ENCODE measurements around the gene SYT15.
"Not testable (repeated sequence)": the region's sequence is repeated elsewhere in the genome, so short reads cannot be mapped to it uniquely, and the experiment has no call there.

The SYT15 gene

DNA sequence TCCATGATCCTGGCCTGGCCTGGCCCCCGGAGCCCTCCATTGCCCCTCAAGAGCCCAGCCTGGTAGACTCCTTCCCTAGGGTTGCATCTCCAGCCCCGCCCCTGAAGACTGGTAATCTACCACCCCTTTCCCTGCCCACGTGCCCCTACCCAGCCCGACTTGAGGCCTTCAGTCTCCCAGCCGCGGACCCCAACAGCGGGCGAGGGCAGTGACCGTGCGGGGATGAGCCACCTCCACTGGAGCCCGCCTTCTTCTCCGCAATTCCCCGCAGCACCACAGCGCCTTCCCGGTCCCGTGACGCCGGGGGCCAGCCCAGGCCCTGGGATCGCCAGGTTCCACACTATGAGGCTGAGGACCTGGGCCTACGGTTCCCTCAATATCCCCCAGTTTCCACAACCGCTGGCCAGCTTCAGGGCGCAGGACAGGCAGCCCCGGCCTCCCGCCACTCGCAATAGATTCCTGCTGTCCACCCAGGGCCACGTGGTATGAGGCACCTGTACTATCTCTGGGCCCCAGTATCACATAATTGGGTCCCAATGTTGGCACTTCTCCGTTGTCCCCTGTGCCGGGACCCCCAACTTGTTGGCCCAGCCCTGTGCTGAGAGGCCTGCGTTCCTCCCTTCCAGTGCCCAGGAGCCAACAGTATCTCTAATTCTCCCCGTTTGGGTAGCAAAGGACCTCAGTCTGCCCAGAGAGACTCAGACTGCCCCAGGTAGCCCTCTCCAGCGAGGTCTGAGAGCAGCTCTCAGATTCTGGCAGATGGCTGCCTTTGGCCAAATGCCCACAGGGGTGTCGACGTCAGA is 21.4 kb upstream of the SYT15 start:
- peak; percentile 5 for DNase-seq

DNA sequence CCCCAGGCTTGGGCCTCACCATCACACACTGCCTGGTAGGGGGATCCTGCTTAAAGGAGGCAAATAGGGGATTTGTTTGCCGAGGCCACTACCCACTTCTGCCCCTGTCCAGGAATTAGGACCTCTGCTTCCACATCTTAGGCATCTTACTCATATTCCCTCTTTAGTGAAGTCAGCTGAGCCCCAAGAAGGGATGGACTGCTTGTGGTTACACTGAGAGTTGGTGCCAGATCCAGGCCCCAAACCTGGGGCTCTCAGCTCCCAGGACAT is 20.9 kb upstream of the SYT15 start:
- peak; percentile 3 for DNase-seq

DNA sequence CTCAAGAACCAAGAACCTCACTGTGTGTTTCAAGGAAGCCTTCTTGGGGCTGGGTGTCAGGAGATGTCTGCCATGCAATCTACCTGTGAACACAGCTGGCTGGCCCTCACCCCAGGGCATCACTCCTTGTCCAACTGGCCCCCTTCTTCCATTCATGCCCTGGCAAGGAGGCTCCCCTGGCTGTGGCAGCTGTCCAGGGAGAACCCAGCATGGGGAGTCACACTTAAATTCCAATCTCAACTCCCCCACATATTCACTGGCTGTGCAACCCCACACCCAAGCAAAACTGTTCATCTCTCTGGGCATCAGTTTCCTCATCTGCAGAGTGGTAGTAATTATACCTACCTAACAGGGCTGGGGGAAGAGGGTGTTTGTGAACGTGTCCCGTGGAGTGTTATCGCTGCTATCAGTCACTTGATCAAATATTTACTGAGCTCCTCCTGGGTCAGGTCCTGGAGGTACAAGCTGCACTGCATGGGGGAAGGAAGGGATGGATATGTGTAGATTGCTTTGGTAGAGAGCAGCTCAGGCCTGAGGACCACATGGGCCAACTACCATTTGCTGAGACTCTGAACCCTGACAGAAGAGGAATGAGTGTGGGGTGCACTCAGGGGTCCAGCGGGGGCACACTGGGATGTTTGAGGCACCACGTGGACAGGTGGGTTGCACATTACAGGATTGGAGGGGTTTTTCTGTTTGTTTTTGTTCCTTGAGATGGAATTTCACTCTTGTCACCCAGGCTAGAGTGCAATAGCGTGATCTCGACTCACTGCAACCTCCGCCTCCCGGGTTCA is 20.3 kb upstream of the SYT15 start:
- peak; percentile 5 for DNase-seq

DNA sequence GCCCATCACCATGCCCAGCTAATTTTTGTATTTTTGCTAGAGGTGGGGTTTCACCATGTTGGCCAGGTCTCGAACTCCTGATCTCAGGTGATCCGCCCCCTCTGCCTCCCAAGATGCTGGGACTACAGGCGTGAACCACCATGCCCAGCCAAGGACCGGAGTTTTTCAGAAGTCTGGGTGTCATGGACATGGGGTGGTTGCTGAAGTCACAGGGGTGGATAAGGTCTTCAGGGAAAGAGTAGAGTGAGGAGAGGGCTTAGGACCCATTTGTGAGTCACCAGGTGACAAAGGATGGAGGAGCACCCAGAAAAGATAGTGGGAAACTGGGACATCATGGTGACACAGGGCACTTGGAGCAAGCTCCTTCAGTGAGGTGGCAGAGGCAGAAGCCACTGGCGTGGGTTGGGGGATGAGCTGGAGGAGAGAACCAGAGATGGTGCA is 19.7 kb upstream of the SYT15 start:
- peak; percentile 2 for DNase-seq

DNA sequence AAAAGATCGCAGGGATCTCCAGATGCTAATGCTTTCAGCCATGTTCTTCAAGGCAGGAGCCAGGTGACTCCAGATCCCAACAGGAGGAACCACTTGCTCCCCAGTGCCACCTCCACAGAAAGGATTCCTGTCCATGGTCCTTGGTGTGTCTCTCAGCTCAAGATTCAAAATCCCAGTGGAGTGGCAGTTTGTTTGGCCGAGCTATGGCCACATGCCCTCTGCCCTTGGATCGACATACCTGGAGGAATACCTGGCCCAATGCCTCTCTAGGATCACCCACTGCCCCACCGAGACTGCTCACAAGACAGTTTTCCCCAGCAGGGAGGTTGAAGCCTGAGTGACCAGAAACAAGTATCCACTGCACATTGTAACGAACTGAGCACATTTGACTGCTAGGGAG is 18.5 kb upstream of the SYT15 start:
- DNase-seq: peak; percentile 3

DNA sequence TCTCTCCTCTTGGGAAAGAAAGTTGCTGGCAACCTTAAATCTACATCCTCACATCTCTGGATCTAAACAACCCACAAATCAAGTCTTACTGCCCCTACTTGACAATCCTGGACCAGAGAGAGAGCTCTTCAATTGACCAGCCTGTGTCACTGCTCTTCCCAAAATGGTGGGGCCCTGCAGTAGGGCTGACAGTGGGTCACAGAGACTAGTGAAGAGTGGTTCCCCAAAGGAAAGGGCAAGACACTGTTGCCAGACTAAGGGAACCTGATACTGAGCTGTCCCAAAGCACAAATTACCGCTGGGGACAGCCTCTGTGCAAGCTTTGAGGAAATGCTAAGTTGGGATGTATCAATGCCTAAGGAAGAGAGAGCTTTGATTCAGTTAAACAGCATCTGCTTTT is 18.0 kb upstream of the SYT15 start:
- DNase-seq: peak; percentile 3

DNA sequence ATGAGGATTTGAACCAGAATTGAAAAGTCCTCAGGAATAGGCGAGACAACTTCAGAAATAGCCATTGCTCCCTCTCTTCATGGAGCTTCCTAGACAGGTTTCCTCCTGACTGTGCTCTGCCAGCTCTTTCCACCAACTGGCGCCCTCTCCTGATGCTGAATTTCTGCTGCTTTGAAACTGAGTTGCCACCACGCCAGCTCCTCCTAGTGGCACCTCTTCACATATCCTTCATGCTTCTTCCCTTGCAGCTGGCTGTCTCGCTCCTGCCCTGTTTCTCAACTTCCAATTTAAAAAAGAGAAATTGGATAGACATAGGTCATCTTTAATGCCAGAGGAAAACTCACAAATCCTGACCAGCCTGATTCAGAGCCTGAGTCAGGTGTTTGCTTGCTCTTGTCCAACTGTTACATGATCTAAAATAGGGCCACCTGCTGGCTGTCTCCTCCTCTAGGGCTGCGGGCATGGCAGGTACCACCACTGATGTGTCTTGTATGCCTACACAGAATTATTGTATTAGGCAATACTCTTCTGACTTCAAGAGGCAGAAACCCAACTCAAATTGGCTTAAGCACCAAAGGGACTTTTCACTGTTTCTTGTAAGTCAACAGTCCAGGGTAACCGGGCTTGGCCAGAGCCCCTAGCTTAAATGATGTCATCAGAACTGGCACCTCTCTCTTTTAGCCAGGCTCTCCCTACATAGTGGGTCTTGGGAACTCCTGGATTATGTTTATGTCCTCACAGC is 13.2 kb upstream of the SYT15 start:
- DNase-seq: peak; percentile 53

DNA sequence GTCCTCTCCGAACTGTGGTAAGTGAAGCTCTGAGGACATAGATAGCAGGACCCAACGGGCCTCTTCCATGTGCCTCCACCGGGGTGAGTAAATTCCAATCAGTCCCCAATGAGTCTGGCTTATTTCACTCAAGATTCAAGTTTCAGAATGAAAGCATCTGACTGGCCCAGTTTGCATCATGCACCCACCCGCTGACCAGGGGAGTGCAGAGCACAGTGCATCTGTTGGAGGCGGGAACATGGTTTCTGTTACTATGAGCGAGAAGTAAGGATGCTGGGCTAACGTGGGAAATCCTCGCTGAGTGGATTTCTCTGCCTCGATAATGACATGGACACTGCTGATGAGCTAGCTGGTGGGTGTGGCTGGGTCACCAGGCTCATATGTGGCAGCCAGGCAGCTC is 11.8 kb upstream of the SYT15 start:
- not testable (repeated sequence) for DNase-seq

DNA sequence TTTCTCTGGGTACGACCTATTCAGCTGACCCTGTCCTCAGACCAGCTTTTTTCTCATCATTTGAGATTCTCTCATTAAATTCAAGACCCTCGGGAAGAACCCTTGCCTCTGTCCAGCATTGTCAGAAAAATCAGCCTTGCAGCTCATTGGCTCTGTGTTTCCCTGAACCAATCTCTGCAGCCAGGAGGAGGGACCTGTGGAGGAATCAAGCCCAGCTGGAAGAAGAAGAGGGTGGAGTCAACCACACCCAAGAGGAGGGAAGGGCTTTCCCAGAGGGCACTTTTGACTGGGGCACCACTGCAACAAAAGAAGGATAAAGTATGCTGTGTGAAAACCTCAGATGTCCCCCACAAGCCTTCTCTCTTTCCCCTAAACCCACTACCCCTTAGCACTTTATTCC is 8.3 kb upstream of the SYT15 start:
- not testable (repeated sequence) for DNase-seq

DNA sequence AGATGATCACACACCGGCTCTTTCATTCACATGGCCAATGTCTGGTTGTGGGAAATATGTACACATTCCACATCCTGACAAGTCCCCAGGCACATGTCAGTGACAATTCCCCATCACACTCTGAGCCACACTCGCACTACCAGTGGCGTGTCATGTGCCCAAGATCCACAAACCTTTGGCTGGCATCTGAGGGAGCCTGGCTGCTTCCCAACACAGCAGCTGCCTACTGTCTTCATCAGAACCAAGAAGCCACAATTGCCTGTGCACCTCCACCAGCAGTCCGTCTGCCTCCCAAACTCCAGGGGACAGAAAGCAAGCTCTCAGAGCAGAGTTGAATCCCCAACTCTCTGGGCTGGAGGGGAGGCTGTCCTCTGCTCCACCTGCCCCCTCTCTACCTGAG is 6.2 kb upstream of the SYT15 start:
- not testable (repeated sequence) for DNase-seq

DNA sequence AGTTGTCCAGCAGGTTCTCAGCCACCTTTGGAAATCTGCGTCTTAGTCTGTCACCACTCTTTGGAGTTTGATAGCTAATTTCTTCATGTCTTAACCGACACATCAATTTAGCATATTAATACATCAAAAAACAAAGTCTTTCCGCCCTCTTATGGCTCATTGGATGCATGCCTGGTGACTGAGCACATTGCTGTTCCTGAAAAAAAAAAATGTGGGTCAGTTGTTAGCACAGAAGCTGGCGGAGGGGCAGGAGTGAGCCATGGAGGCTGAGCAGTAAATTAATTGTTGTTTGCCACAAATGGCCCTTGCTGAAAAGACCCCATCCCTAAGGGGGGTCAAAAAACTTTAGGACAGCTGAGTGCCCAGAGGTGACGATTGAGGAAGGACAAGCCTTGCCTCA is 5.6 kb upstream of the SYT15 start:
- not testable (repeated sequence) for DNase-seq

DNA sequence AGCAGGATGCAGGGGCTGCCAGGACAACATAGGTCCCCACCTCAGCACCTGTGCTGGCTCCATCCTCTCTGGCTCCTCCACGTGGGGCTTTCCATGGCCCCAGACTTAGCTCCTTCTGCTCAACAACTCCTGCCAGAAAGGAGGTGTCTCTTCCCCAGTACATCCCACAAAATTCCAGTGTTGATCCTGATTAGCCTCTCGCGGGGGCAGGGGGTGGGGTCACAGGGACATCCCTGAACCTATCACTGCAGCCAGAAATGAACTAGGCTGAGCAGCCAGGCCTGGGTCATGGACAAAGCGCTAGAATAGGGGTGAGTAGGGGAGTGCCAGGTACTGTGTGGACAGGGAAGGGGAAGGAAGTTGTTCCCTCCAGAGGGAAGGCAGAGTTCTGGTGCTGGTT is 5.0 kb upstream of the SYT15 start:
- DNase-seq: not testable (repeated sequence)

DNA sequence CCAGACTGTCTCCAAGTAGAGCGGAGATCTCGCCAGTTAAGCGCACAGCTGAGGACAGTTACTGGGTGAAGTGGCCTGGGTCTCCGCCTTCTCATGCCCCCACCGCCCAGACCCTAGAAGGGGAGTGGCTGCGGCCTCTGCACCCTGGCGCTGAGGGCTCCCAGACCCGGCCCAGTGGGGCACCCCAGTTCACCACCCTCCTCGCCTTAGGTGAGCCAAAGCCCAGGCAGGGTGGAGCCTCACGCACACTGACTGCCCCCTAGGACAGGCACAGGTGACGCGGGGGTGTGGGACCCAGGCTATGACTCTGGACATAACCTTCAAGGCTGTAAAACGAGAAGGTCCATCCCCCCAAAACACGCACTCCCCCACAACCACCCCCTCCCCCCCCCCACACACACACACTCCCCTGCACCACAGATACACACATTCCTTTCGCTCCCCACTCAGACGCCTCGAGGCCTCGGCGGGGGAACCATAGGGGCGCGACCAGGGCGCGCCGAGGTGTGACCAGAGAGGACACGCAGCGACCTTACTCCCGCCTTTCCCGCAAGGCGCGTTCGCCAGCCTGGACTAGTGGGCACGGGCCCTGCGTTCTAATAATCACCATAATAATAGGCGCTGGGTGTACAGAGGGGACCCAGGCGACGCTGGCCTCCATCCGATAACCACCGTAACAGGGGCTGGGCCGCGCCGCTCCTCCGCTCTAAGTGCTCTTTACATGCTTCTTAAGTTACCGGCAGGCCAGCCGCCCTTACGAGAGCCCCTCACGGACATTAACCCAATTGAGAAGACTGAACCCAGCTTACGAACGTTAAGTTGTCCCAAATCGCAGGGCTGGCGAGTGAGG is 1.1 kb upstream of the SYT15 start:
- not testable (repeated sequence) for DNase-seq

DNA sequence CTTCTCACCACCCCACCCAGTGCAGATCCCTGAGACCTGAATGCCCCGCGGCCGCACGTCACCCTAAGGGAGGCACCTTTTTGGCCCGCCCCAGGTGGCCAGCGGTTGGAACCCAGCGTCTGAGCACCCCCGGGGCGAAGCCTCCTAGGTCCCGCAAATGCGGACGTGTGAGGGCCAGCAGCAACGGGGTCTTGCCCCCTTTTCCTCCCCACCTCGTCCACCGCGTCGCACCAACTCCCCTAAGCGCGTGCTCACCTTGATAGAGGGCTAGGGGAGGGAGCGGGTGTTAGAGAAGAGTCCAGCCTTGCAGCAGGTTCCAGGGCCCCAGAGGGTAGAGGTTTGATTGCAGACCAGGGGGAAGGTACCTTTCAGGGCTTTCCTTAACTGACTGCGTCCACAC is 450 bp downstream of the SYT15 start:
- not testable (repeated sequence) for DNase-seq

DNA sequence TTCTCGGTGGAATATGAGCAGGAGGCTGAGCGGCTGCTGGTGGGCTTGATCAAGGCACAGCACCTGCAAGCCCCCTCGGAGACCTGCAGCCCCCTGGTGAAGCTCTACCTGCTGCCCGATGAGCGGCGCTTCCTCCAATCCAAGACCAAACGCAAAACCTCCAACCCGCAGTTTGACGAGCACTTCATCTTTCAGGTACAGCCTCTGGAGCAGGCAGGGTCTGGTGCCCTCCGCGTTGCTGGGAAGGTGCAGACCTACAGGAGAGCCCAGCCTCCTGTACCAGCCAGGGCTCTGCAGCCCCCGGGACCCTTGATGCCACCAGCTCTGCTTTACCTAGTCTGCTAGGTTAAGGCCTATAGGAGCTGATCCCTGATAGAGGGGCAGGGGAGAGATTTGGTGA is 3.1 kb downstream of the SYT15 start:
- DNase-seq: not testable (repeated sequence)

DNA sequence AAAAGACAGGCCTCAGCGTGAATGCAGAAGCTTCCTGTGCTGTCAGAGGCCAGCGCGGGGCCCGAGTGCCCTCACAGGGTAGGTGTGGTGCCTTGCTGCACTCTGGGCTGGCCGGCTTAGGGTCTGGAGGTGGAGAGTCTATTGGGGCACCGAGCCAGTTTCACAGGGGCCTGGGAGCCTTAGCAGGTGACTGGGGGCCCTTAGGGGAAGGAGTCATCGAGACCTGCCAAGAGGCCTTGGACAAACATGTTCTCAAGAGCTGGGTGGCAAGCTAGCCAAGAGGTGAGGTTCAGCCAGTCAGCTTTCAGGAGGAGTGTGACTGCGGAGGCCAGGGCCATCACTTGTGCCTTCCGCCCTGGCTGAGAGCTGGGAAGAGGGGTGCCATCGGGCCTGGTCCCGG is 3.6 kb downstream of the SYT15 start:
- DNase-seq: not testable (repeated sequence)

DNA sequence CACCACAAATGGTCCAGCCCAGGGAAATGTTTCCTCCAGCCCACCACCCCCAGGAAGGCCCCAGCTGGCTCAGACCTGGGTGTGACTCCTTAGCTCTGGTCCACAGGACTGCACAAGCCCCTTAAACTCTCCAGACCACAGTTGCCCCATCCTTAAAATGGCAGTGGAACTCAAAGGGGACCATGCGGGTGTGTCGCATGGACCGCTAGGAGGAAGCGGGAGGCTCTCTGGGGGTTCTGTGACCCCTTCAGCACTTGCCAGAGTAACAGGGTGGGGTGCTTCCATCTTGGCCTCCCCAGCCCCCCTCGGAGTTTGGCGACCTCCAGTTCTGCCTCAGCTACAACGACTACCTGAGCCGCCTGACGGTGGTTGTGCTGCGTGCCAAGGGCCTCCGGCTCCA is 5.3 kb downstream of the SYT15 start:
- not testable (repeated sequence) for DNase-seq

DNA sequence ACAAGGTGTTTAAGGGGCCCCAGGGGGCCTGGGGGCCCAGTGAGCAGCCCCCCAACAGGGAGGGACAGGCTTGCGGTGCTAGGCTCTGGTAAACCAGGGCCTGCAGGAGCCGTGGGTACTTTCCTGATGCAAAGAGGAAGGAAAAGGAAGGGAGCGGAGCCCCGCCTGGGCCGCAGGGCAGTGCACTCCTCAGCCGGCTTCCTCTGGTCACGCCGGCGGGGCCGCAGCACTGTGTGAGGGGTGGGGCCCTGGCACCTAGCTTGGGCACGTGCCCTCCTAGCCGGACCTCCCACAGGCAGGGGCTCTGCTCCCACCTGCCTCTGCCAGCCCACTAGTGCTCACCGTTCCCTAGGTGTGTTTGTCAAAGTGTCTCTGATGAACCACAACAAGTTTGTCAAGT is 6.3 kb downstream of the SYT15 start:
- DNase-seq: not testable (repeated sequence)

DNA sequence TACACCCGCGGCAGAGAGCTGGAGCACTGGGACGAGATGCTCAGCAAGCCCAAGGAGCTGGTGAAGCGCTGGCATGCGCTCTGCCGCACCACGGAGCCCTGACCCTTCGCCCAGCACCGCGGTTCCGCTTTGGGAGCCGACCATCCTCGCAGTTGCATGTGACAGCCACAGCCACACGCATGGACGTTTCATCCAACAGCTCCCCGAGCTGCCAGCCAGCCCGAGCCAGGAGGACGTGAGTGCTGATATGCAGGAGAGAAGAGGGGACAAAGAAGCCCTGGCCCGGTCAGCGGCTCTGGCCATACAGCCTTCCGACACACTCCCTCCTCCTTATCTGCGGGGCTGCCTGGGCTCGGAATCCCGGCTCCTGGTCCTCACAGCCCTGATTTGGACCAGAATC is 8.6 kb downstream of the SYT15 start:
- not testable (repeated sequence) for DNase-seq

DNA sequence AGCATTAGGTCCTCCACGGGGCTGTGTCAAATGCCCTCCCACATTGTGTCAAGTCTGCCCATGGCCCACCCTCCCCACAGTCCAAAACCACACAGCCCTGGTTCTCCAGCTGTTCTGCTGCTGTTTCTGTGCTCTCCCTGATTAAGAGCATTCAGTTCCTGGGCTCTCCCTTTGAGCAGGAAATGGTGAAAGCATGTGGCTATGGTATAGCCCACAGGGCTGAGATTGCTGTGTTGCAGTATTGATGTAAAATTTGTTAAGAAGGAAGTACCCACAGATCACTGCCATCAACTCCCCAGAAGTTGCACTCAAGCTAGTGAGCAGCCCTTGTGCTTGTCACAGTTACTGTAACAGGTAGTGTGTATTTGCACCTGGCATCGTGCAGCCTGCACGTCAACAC is 9.3 kb downstream of the SYT15 start:
- DNase-seq: not testable (repeated sequence)

DNA sequence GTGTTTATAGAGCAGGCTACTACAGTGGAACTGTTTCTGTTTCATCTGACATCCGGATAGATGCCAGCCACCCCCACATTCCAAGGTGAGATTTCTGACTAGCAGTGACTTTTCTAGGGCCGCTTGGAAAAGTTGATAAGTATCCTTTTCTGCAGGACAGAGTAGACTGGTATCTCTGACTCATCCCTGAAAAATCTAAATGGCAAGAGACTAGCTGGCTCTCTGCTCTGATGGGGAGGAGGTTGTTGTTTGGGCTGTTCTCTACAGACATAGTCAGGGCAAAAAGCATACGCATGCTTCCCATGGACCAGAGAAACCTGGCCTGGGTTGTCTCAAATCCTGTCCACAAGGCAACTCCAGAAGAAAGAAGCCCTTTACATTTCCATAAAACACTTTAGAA is 10.7 kb downstream of the SYT15 start:
- not testable (repeated sequence) for DNase-seq

DNA sequence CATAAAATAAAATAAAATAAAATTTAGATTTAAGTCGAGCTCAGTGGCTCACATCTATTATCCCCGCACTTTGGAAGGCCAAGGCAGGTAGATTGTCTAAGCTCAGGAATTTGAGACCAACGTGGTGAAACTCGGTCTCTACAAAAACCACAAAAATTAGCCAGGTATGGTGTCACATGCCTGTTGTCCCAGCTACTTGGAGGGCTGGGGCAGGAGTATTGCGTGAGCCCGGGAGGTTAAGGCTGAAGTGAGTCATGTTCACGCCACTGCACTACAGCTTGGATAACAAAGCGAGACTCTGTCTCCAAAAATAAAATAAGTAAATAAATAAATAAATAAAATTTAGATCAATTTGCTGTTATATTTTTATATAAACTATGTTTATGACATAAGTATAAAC is 12.1 kb downstream of the SYT15 start:
- not testable (repeated sequence) for DNase-seq

DNA sequence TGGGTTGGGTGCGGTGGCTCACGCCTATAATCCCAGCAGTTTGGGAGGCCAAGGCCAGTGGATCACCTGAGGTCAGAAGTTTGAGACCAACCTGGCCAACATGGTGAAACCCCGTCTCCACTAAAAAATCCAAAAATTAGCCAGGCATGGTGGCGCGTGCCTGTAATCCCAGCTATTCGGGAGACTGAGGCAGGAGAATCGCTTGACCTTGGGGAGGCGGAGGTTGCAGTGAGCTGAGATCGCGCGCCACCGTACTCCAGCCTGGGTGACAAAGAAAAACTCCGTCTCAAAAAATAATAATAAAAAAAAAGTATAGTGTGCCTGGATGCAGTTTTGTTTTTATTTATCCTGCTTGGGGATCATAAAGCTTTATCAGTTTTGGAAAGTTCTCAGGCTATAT is 14.4 kb downstream of the SYT15 start:
- DNase-seq: not testable (repeated sequence)

Measured in stimulated activated CD4-positive, alpha-beta T cell treated with anti-CD3 and anti-CD28 coated beads, Interleukin-4, amount 100 ng/mL, for 24 hours (primary cell).